MCF 10A (cell line): ENCODE measurements around the gene WNT10A. TPM values are rescaled to one million over a fixed set of nuclear protein-coding genes. Genes with fewer than 3 reads are reported as not detected.

Source experiments
- BruUV-seq: library from RNA; stranded (reverse); fragments of 400-500 nt; replicated peaks from 2 replicates; lab custom pipeline; 2021; lab: Mats Ljungman, UMichigan
- CTCF ChIA-PET: fragments of 300-600 bp; sonication (Branson Sonifier 250); formaldehyde crosslinking; extraction: SDS; loops from one replicate; lab custom pipeline; 2021; ENCODE audit warnings: antibody characterized with exemption, inconsistent platforms; lab: Yijun Ruan, JAX
- POLR2A ChIA-PET: fragments of 300-600, 350-650 bp; sonication (Branson Sonifier 250); formaldehyde crosslinking; extraction: SDS; loops from one replicate; lab custom pipeline; 2020; ENCODE audit warnings: antibody characterized with exemption, inconsistent platforms; lab: Yijun Ruan, JAX
- DNase-seq: peaks from one replicate; pipeline ENCODE4 v3.0.0-alpha.2; 2018; ENCODE audit not compliant: unreplicated experiment
- H3K27ac Mint-ChIP-seq: one replicate; pipeline ENCODE4 v1.8.0; 2022; ENCODE audit warnings: mild to moderate bottlenecking, low read depth, mixed read lengths; ENCODE audit not compliant: unreplicated experiment
- H3K27me3 Mint-ChIP-seq: one replicate; pipeline ENCODE4 v1.8.0; 2022; ENCODE audit warnings: mixed read lengths; ENCODE audit not compliant: insufficient read depth, unreplicated experiment
- H3K36me3 Mint-ChIP-seq: one replicate; pipeline ENCODE4 v1.8.0; 2022; ENCODE audit warnings: mild to moderate bottlenecking, moderate library complexity, mixed read lengths; ENCODE audit not compliant: insufficient read depth, unreplicated experiment
- H3K4me1 Mint-ChIP-seq: one replicate; pipeline ENCODE4 v1.8.0; 2022; ENCODE audit warnings: mixed read lengths; ENCODE audit not compliant: insufficient read depth, unreplicated experiment
- H3K4me3 Mint-ChIP-seq: one replicate; pipeline ENCODE4 v1.8.0; 2022; ENCODE audit warnings: mild to moderate bottlenecking, moderate library complexity, mixed read lengths; ENCODE audit not compliant: unreplicated experiment
- H3K9me3 Mint-ChIP-seq: one replicate; pipeline ENCODE4 v1.8.0; 2022; ENCODE audit warnings: mixed read lengths; ENCODE audit not compliant: unreplicated experiment
- intact Hi-C: fragments of 100-400 bp; cut with micrococcal nuclease; formaldehyde crosslinking; loops from 2 replicates; pipeline ENCODE4 v1.14.1; 2022
- total RNA-seq: library from RNA; stranded (reverse); gene quantifications from 2 replicates; pipeline ENCODE4 v1.2.3, GENCODE V29; 2022
- TF ChIP-seq, protein P1 (sequence below): fragments of 200-600 bp; IDR thresholded peaks from one replicate; pipeline ENCODE4 v1.8.0; 2022; ENCODE audit warnings: antibody characterized with exemption, mild to moderate bottlenecking; ENCODE audit not compliant: unreplicated experiment

The WNT10A gene
- total RNA-seq, 1 experiment from 2014 or later: not detected

DNA sequence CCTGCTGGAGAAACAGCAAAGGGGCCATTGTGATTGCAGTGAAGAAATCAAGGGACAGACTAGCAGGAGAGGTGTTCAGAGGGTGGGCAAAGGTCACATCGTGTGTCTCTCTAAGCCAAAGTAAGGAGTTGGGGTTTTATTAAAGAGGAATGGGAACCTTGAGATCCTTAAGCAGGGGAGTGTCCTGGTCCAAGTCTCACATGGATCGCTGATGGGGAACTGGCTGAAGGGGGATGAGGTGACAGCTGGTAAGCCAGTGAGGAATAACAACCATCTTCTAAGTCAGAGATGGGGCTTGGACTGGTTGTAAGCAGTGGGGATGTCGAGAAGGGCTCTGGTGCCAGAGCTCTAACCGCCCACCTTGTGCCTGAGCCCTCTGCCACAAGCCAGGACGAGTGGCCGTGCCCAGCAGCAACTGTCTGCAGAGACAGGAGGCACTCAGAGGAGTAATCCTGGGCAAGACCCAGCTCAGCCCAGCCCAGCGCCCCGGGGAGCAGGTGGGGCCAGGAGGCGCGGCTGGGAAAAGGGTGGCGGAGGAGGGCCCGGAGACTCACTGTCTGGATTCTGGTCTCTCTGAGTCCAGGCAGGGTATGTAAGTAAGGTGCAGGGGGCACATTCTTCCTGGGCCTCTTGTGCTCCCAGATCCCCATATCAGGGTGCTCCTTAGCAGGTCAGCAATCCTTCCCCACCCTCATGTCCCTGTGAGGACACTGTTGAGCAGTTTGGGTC lies 13.7 kb downstream of the WNT10A start:
- TF ChIP-seq, protein P1, sequence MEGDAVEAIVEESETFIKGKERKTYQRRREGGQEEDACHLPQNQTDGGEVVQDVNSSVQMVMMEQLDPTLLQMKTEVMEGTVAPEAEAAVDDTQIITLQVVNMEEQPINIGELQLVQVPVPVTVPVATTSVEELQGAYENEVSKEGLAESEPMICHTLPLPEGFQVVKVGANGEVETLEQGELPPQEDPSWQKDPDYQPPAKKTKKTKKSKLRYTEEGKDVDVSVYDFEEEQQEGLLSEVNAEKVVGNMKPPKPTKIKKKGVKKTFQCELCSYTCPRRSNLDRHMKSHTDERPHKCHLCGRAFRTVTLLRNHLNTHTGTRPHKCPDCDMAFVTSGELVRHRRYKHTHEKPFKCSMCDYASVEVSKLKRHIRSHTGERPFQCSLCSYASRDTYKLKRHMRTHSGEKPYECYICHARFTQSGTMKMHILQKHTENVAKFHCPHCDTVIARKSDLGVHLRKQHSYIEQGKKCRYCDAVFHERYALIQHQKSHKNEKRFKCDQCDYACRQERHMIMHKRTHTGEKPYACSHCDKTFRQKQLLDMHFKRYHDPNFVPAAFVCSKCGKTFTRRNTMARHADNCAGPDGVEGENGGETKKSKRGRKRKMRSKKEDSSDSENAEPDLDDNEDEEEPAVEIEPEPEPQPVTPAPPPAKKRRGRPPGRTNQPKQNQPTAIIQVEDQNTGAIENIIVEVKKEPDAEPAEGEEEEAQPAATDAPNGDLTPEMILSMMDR: no peak
- Mint-ChIP-seq H3K4me3 (peak overlapping the region; percentile 67), H3K27me3 (no peaks in the 10 kb centered on the region), H3K9me3 (no peaks in the 10 kb centered on the region), H3K27ac (no peak overlapping the region), H3K36me3 (no peaks in the 10 kb centered on the region), H3K4me1 (peaks cover 43% of the 10 kb centered on the region)
- POLR2A ChIA-PET: interaction anchor here (0.6 to 9.7 kb wide), 6 partner anchors 9 to 351 kb away, joined by 3 to 237 read pairs (median 4); partner anchors contain the start of genes GLB1L, STK16, TTLL4 and WNT10A
- intact Hi-C loops: no loop called here
- peak; percentile 78 for DNase-seq
- CTCF ChIA-PET: interaction anchor here (0.6 to 23.6 kb wide), 6 partner anchors 10 to 537 kb away, joined by 3 to 839 read pairs (median 4); partner anchors contain the start of gene WNT10A
- BruUV-seq: no TSS peak

DNA sequence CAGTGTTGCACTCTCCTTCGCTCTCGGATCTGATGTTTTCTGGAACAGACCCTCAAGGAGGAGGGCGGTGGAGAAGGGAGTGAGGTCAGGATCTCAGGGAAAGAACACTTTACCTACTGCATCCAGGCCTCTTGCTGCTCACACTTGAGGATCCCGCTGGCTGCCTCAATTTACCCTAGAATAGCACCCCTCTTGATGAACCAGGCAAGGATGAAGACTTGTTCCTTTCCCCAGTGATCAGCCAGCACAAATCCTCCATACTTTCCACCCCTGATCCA lies 14.2 kb downstream of the WNT10A start:
- Mint-ChIP-seq H3K27me3 (no peaks in the 10 kb centered on the region), H3K9me3 (no peaks in the 10 kb centered on the region), H3K4me3 (peak overlapping the region; percentile 67), H3K27ac (peak overlapping the region; percentile 44), H3K4me1 (peaks cover 43% of the 10 kb centered on the region), H3K36me3 (no peaks in the 10 kb centered on the region)
- no TSS peak for BruUV-seq
- CTCF ChIA-PET: interaction anchor here (1.7 to 23.6 kb wide), 2 partner anchors 10 to 13 kb away, joined by 4 to 839 read pairs; partner anchors contain the start of gene WNT10A
- intact Hi-C loops: no loop called here
- TF ChIP-seq, protein P1: no peak
- no peak for DNase-seq
- POLR2A ChIA-PET: interaction anchor here (0.7 to 9.7 kb wide), 4 partner anchors 9 to 350 kb away, joined by 3 to 237 read pairs (median 4); partner anchors contain the start of genes GLB1L, STK16 and WNT10A

DNA sequence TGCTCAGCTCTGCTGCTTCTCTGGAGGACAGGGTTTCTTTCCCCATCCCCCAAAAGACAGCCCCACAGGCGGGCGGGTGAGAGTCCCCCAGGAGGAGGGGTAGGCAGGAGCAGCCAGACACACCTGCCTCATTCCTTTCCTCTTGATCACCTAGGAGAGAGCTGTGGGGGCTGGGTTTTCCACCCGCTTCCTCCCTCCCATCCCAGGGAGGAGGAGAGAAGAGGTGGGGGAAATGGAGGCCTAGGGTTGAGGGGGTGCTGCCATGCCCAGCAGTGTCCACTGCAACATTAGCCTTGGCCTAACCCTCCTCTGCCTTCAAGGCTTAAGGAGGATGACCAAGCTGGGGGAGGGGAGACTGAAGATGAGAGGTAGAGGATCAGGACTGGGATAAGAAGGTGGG lies 14.7 kb downstream of the WNT10A start:
- Mint-ChIP-seq H3K36me3 (no peaks in the 10 kb centered on the region), H3K9me3 (no peaks in the 10 kb centered on the region), H3K27ac (peak overlapping the region; percentile 44), H3K27me3 (peaks cover under 1% of the 10 kb centered on the region), H3K4me3 (peak overlapping the region; percentile 67), H3K4me1 (peaks cover 43% of the 10 kb centered on the region)
- BruUV-seq: no TSS peak
- intact Hi-C loops: no loop called here
- CTCF ChIA-PET: interaction anchor here (0.6 to 23.6 kb wide), 3 partner anchors 9 to 238 kb away, joined by 3 to 839 read pairs (median 4); partner anchors contain the start of gene WNT10A
- TF ChIP-seq, protein P1: no peak
- DNase-seq: peak; percentile 50
- POLR2A ChIA-PET: interaction anchor here (0.6 to 9.7 kb wide), 5 partner anchors 14 to 661 kb away, joined by 3 to 237 read pairs (median 3); partner anchors contain the start of genes CNPPD1, GLB1L, STK16 and WNT10A
